Neuronal stem cell (in vitro differentiated cells): ENCODE measurements around the gene SPATS2L.
A peak's percentile ranks its signal among the peaks of the same experiment; 100 is the strongest.

Source experiments
- DNase-seq: peaks from one replicate; pipeline ENCODE4 v3.0.0-alpha.2; 2013; ENCODE audit warnings: low spot score
- H2AFZ ChIP-seq: one replicate; pipeline ENCODE4 v1.6.1; 2013; ENCODE audit warnings: mild to moderate bottlenecking, low read length, inconsistent platforms
- H2AK5ac ChIP-seq: 2 replicates; pipeline ENCODE4 v1.6.1; 2013; ENCODE audit warnings: low read depth, mild to moderate bottlenecking, inconsistent platforms, low read length, moderate library complexity, mixed read lengths
- H2BK120ac ChIP-seq: 2 replicates; pipeline ENCODE4 v1.6.1; 2013; ENCODE audit warnings: low read depth, mild to moderate bottlenecking, inconsistent platforms, low read length, moderate library complexity, mixed read lengths
- H2BK12ac ChIP-seq: one replicate; pipeline ENCODE4 v1.6.1; 2013; ENCODE audit warnings: low read length, inconsistent platforms
- H2BK15ac ChIP-seq: 2 replicates; pipeline ENCODE4 v1.6.1; 2013; ENCODE audit warnings: mild to moderate bottlenecking, low read length, inconsistent platforms, mixed read lengths
- H2BK5ac ChIP-seq: one replicate; pipeline ENCODE4 v1.6.1; 2013; ENCODE audit warnings: inconsistent platforms, mild to moderate bottlenecking, low read length, moderate library complexity
- H3K14ac ChIP-seq: one replicate; pipeline ENCODE4 v1.6.1; 2013; ENCODE audit warnings: low read length, inconsistent platforms
- H3K18ac ChIP-seq: 2 replicates; pipeline ENCODE4 v1.6.1; 2013; ENCODE audit warnings: low read length, inconsistent platforms
- H3K23ac ChIP-seq: 2 replicates; pipeline ENCODE4 v1.6.1; 2013; ENCODE audit warnings: low read depth, mild to moderate bottlenecking, mixed read lengths, low read length, inconsistent platforms; ENCODE audit not compliant: poor library complexity
- H3K27ac ChIP-seq: replicated peaks from 3 replicates; pipeline ENCODE4 v1.5.1; 2013; ENCODE audit warnings: low read length, inconsistent platforms
- H3K27me3 ChIP-seq, 3 experiments: 2 replicates each; pipeline ENCODE4 v1.6.1; 2013; ENCODE audit warnings: low read length in 3 of 3, mild to moderate bottlenecking in 2 of 3, inconsistent platforms in 1 of 3, low read depth in 1 of 3, mixed read lengths in 1 of 3, moderate library complexity in 1 of 3; ENCODE audit not compliant: control insufficient read depth in 3 of 3, insufficient read depth in 3 of 3
- H3K36me3 ChIP-seq, 2 donors: replicated peaks in 1 of 2; 2 replicates each; pipeline ENCODE4 v1.6.1; 2013; ENCODE audit warnings: low read length in 2 of 2; ENCODE audit not compliant: control insufficient read depth in 2 of 2, insufficient read depth in 2 of 2
- H3K4ac ChIP-seq: 2 replicates; pipeline ENCODE4 v1.6.1; 2013; ENCODE audit warnings: inconsistent platforms, mild to moderate bottlenecking, low read length, moderate library complexity
- H3K4me1 ChIP-seq, 2 donors: 1 replicate in 1 of 2; 2 replicates in 1 of 2; pipeline ENCODE4 v1.6.1; 2013; ENCODE audit warnings: low read length in 2 of 2, low read depth in 1 of 2; ENCODE audit not compliant: control insufficient read depth in 2 of 2, insufficient read depth in 1 of 2
- H3K4me2 ChIP-seq: one replicate; pipeline ENCODE4 v1.6.1; 2013; ENCODE audit warnings: mild to moderate bottlenecking, low read length, inconsistent platforms; ENCODE audit not compliant: insufficient read depth, poor library complexity, severe bottlenecking
- H3K4me3 ChIP-seq, 2 donors: 2 replicates each; pipeline ENCODE4 v1.5.1; 2013; ENCODE audit warnings: low read length in 2 of 2, mild to moderate bottlenecking in 2 of 2, inconsistent platforms in 1 of 2, moderate library complexity in 1 of 2
- H3K79me1 ChIP-seq: one replicate; pipeline ENCODE4 v1.6.1; 2013; ENCODE audit warnings: low read depth, mild to moderate bottlenecking, inconsistent platforms, low read length, moderate library complexity
- H3K9ac ChIP-seq: one replicate; pipeline ENCODE4 v1.6.1; 2013; ENCODE audit warnings: mild to moderate bottlenecking, low read depth, low read length, inconsistent platforms; ENCODE audit not compliant: poor library complexity
- H3K9me3 ChIP-seq, 2 donors: replicated peaks in 1 of 2; 2 replicates each; pipeline versions ENCODE3 to v1.6.1; 2013; ENCODE audit warnings: low read length in 2 of 2, mild to moderate bottlenecking in 2 of 2, inconsistent platforms in 1 of 2, low read depth in 1 of 2, mixed read lengths in 1 of 2, moderate library complexity in 1 of 2; ENCODE audit not compliant: control insufficient read depth in 2 of 2, insufficient read depth in 1 of 2
- H4K8ac ChIP-seq: one replicate; pipeline ENCODE4 v1.6.1; 2013; ENCODE audit warnings: low read depth, mild to moderate bottlenecking, inconsistent platforms, low read length, moderate library complexity
- H4K91ac ChIP-seq: one replicate; pipeline ENCODE4 v1.6.1; 2013; ENCODE audit warnings: low read length, low read depth, mild to moderate bottlenecking, inconsistent platforms; ENCODE audit not compliant: poor library complexity
- WGBS, 2 donors: extraction: QIAGEN DNeasy Blood & Tissue Kit; methylation state at CpG; one replicate each; pipeline ENCODE4 v1.1.7; 2013; ENCODE audit warnings: missing lambda C conversion rate in 2 of 2, mixed read lengths in 1 of 2; ENCODE audit not compliant: insufficient read length in 2 of 2, insufficient replicate concordance in 1 of 2; ENCODE audit errors: extremely low coverage in 2 of 2; 5-methylcytosine and 5-hydroxymethylcytosine counted together

SPATS2L gene

GRCh38 chr2:200484934-200485333 lies 178.4 kb downstream of the SPATS2L start:
- Histone ChIP-seq H4K91ac (no peak overlapping the region), H3K27me3 (no peaks in the 10 kb centered on the region), H2AFZ (no peak overlapping the region), H3K79me1 (no peaks in the 10 kb centered on the region), H3K18ac (no peak overlapping the region), H3K9me3 (no peaks in the 10 kb centered on the region), H3K27ac (no peak overlapping the region), H3K4me2 (no peak overlapping the region), H4K8ac (no peak overlapping the region), H3K4ac (no peak overlapping the region), H3K9ac (no peak overlapping the region), H2AK5ac (no peak overlapping the region), H3K4me1 (peaks cover 2% of the 10 kb centered on the region in 2 donors), H2BK5ac (no peak overlapping the region), H3K14ac (no peak overlapping the region), H3K36me3 (peaks cover 2 to 7% of the 10 kb centered on the region in 2 donors), H2BK12ac (no peak overlapping the region), H2BK120ac (no peak overlapping the region), H3K23ac (no peak overlapping the region), H2BK15ac (no peak overlapping the region), H3K4me3 (no peak overlapping the region)
- no CpG with 5 or more reads among the region's 3 CpGs for WGBS, 2 donors
- no peak for DNase-seq

GRCh38 chr2:200486529-200486928 lies 180.0 kb downstream of the SPATS2L start:
- peaks cover 0 to under 1% of the 10 kb centered on the region in 2 donors for H3K9me3 ChIP-seq
- no peak overlapping the region for H4K91ac ChIP-seq
- H2BK12ac ChIP-seq: no peak overlapping the region
- no peaks in the 10 kb centered on the region for H3K79me1 ChIP-seq
- H3K36me3 ChIP-seq: peaks cover 6 to 21% of the 10 kb centered on the region in 2 donors
- no peak overlapping the region for H3K27ac ChIP-seq
- WGBS, 2 donors: no CpG with 5 or more reads among the region's 2 CpGs
- H2AK5ac ChIP-seq: no peak overlapping the region
- H3K4me3 ChIP-seq: no peak overlapping the region
- H3K18ac ChIP-seq: no peak overlapping the region
- peak overlapping the region; percentile 40 for H2AFZ ChIP-seq
- H2BK5ac ChIP-seq: no peak overlapping the region
- H2BK120ac ChIP-seq: no peak overlapping the region
- H3K9ac ChIP-seq: no peak overlapping the region
- no peak overlapping the region for H3K23ac ChIP-seq
- no peak overlapping the region for H3K4ac ChIP-seq
- H2BK15ac ChIP-seq: no peak overlapping the region
- H3K4me1 ChIP-seq: no peaks in the 10 kb centered on the region
- no peaks in the 10 kb centered on the region for H3K27me3 ChIP-seq
- H3K14ac ChIP-seq: no peak overlapping the region
- DNase-seq: no peak
- no peak overlapping the region for H4K8ac ChIP-seq
- no peak overlapping the region for H3K4me2 ChIP-seq

GRCh38 chr2:200488169-200488568 lies 181.7 kb downstream of the SPATS2L start:
- no peak overlapping the region for H3K18ac ChIP-seq
- H3K9ac ChIP-seq: no peak overlapping the region
- no peaks in the 10 kb centered on the region for H3K79me1 ChIP-seq
- H2BK120ac ChIP-seq: no peak overlapping the region
- H2BK12ac ChIP-seq: no peak overlapping the region
- H3K9me3 ChIP-seq: peaks cover 0 to 3% of the 10 kb centered on the region in 2 donors
- no peak overlapping the region for H3K4ac ChIP-seq
- H3K27ac ChIP-seq: no peak overlapping the region
- no peak overlapping the region for H2AFZ ChIP-seq
- peaks cover 6 to 36% of the 10 kb centered on the region in 2 donors for H3K36me3 ChIP-seq
- no peak overlapping the region for H2AK5ac ChIP-seq
- no peak overlapping the region for H2BK15ac ChIP-seq
- H3K14ac ChIP-seq: no peak overlapping the region
- no peak overlapping the region for H4K8ac ChIP-seq
- H2BK5ac ChIP-seq: no peak overlapping the region
- DNase-seq: no peak
- H3K4me2 ChIP-seq: no peak overlapping the region
- H3K27me3 ChIP-seq: no peaks in the 10 kb centered on the region
- H3K4me3 ChIP-seq: no peak overlapping the region
- no peak overlapping the region for H3K23ac ChIP-seq
- no peaks in the 10 kb centered on the region for H3K4me1 ChIP-seq
- WGBS, 2 donors: no CpG with 5 or more reads among the region's 4 CpGs
- H4K91ac ChIP-seq: no peak overlapping the region

GRCh38 chr2:200490001-200490400 lies 183.5 kb downstream of the SPATS2L start:
- Histone ChIP-seq H2BK5ac (no peak overlapping the region), H3K18ac (no peak overlapping the region), H3K9ac (no peak overlapping the region), H3K14ac (no peak overlapping the region), H3K4ac (no peak overlapping the region), H3K23ac (no peak overlapping the region), H3K27me3 (no peaks in the 10 kb centered on the region), H2BK120ac (no peak overlapping the region), H2BK12ac (no peak overlapping the region), H3K4me2 (no peak overlapping the region), H3K4me1 (no peaks in the 10 kb centered on the region), H4K91ac (no peak overlapping the region), H4K8ac (no peak overlapping the region), H3K4me3 (no peak overlapping the region), H2AK5ac (no peak overlapping the region), H3K79me1 (no peaks in the 10 kb centered on the region), H3K9me3 (peaks cover 0 to 3% of the 10 kb centered on the region in 2 donors), H2AFZ (no peak overlapping the region), H3K27ac (no peak overlapping the region), H2BK15ac (no peak overlapping the region), H3K36me3 (peaks cover 6 to 49% of the 10 kb centered on the region in 2 donors)
- DNase-seq: no peak
- no CpG with 5 or more reads among the region's 22 CpGs for WGBS, 2 donors
